GM12878 (cell line): ENCODE measurements around the gene TMEM167A. TPM values are rescaled to one million over a fixed set of nuclear protein-coding genes. Genes with fewer than 3 reads are reported as not detected.

Source experiments
- ATAC-seq: fragments of 200-7000 bp; cut with Tn5 transposase; 3 replicates; pipeline ENCODE4 v1.9.1; 2020; ENCODE audit warnings: mild to moderate bottlenecking, moderate library complexity
- BruUV-seq: library from RNA; stranded (reverse); fragments of 400-500 nt; replicated peaks from 2 replicates; lab custom pipeline; 2021; lab: Mats Ljungman, UMichigan
- CTCF ChIA-PET: fragments of 300-600 bp; sonication (Branson Sonifier 250); formaldehyde crosslinking; extraction: SDS; loops from one replicate; lab custom pipeline; 2021; ENCODE audit warnings: inconsistent platforms; lab: Yijun Ruan, JAX
- POLR2A ChIA-PET: fragments of 350-600 bp; formaldehyde crosslinking; extraction: SDS; loops from one replicate; lab custom pipeline; 2021; ENCODE audit warnings: inconsistent platforms; lab: Charles Lee
- RAD21 ChIA-PET: fragments of 300-600 bp; sonication (Branson Sonifier 250); formaldehyde crosslinking; loops from one replicate; lab custom pipeline; 2023; ENCODE audit warnings: antibody characterized with exemption; ENCODE audit not compliant: unreplicated experiment; lab: Charles Lee
- SMC1A ChIA-PET: fragments of 300-600 bp; sonication (Branson Sonifier 250); formaldehyde crosslinking; loops from one replicate; lab custom pipeline; 2023; ENCODE audit not compliant: unreplicated experiment, uncharacterized antibody; lab: Charles Lee
- DNase-seq: peaks from one replicate; pipeline ENCODE4 v3.0.0-alpha.2; 2011; ENCODE audit warnings: low read depth, low spot score
- FAIRE-seq: peaks from 3 replicates; lab custom pipeline; 2011; peaks lifted over from hg19 to GRCh38; lab: Jason Lieb, UNC
- H2AFZ ChIP-seq: 2 replicates; pipeline ENCODE4 v1.6.0; 2011; ENCODE audit warnings: low read depth, low read length, control low read depth; ENCODE audit not compliant: control insufficient read depth
- H3K27ac ChIP-seq: 2 replicates; pipeline ENCODE4 v1.5.1; 2011; ENCODE audit warnings: control low read depth; ENCODE audit not compliant: control insufficient read depth, insufficient read depth
- H3K27me3 ChIP-seq, 2 experiments: replicated peaks in 1 of 2; 2 replicates each; pipeline versions ENCODE4 v1.6.0 to v1.6.1; 2011; ENCODE audit warnings: low read length in 1 of 2; ENCODE audit not compliant: control insufficient read depth in 2 of 2, insufficient read depth in 2 of 2
- H3K36me3 ChIP-seq, 2 experiments: 2 replicates each; pipeline ENCODE4 v1.5.1; 2011; ENCODE audit warnings: low read length in 1 of 2; ENCODE audit not compliant: control insufficient read depth in 2 of 2, insufficient read depth in 2 of 2
- H3K4me1 ChIP-seq: 2 replicates; pipeline ENCODE4 v1.6.1; 2011; ENCODE audit warnings: mild to moderate bottlenecking, low read length, moderate library complexity, mixed read lengths; ENCODE audit not compliant: control insufficient read depth, insufficient read depth
- H3K4me2 ChIP-seq: 2 replicates; pipeline ENCODE4 v1.6.0; 2011; ENCODE audit warnings: control low read depth; ENCODE audit not compliant: control insufficient read depth, insufficient read depth
- H3K4me3 ChIP-seq: fragments of 200-600 bp; sonication (generic); 2 replicates; pipeline ENCODE4 v1.5.1; 2016
- H3K79me2 ChIP-seq: 2 replicates; pipeline ENCODE4 v1.6.0; 2011; ENCODE audit warnings: low read length; ENCODE audit not compliant: control insufficient read depth, insufficient read depth
- H3K9ac ChIP-seq: 2 replicates; pipeline ENCODE4 v1.8.0; 2011; ENCODE audit warnings: low read length, control low read depth, mixed read lengths; ENCODE audit not compliant: control insufficient read depth, insufficient read depth
- H3K9me3 ChIP-seq: replicated peaks from 3 replicates; pipeline ENCODE4 v1.5.1; 2011; ENCODE audit warnings: mild to moderate bottlenecking, low read length; ENCODE audit not compliant: control insufficient read depth, insufficient read depth
- H4K20me1 ChIP-seq: 2 replicates; pipeline ENCODE4 v1.6.0; 2011; ENCODE audit not compliant: control insufficient read depth, insufficient read depth
- ATF7 ChIP-seq: fragments of 450-650 bp; IDR thresholded peaks from 2 replicates; pipeline ENCODE4 v1.6.1; 2016; ENCODE audit warnings: low read depth, mild to moderate bottlenecking
- BCL11A ChIP-seq: IDR thresholded peaks from 2 replicates; pipeline ENCODE4 v1.6.1; 2011; ENCODE audit warnings: low read depth, low read length
- BCL3 ChIP-seq: IDR thresholded peaks from 2 replicates; pipeline ENCODE4 v1.6.1; 2011; ENCODE audit warnings: borderline replicate concordance, low read depth, mild to moderate bottlenecking, moderate library complexity, low read length; ENCODE audit not compliant: insufficient read depth, poor library complexity, severe bottlenecking
- CHD1 ChIP-seq: IDR thresholded peaks from 2 replicates; pipeline ENCODE4 v1.6.1; 2012; ENCODE audit warnings: low read depth, low read length, improper control_type of control experiment
- FOS ChIP-seq: IDR thresholded peaks from 3 replicates; pipeline ENCODE4 v1.6.1; 2011; ENCODE audit warnings: borderline replicate concordance; ENCODE audit not compliant: insufficient read length; ENCODE audit errors: extremely low read depth
- GABPA ChIP-seq: IDR thresholded peaks from 2 replicates; pipeline ENCODE4 v1.6.1; 2014; ENCODE audit warnings: antibody characterized with exemption, low read depth, mild to moderate bottlenecking, inconsistent platforms
- MAX ChIP-seq: IDR thresholded peaks from 2 replicates; pipeline ENCODE4 v1.6.1; 2012; ENCODE audit warnings: low read depth, low read length, improper control_type of control experiment
- MTA2 ChIP-seq: fragments of 450-650 bp; IDR thresholded peaks from 2 replicates; pipeline ENCODE4 v1.6.1; 2016; ENCODE audit warnings: low read depth, mild to moderate bottlenecking, moderate library complexity
- RAD21 ChIP-seq: IDR thresholded peaks from 2 replicates; pipeline ENCODE4 v1.6.1; 2011; ENCODE audit warnings: mild to moderate bottlenecking, low read depth, low read length, moderate library complexity; ENCODE audit not compliant: insufficient read depth
- ZNF687 ChIP-seq: fragments of 450-650 bp; IDR thresholded peaks from 2 replicates; pipeline ENCODE4 v1.6.1; 2017; ENCODE audit warnings: mild to moderate bottlenecking, moderate library complexity
- WGBS: methylation state at CpG from one replicate; pipeline ENCODE4 v1.1.6; 2016; ENCODE audit warnings: low lambda C conversion rate; ENCODE audit not compliant: insufficient replicate concordance, insufficient coverage; ENCODE audit errors: missing lambda C conversion rate; 5-methylcytosine and 5-hydroxymethylcytosine counted together
- in situ Hi-C: fragments of 300-500 bp; cut with MboI; formaldehyde crosslinking; loops from 9 replicates; pipeline ENCODE4 v1.14.3; 2018; ENCODE audit warnings: mixed read lengths
- intact Hi-C: fragments of 100-400 bp; cut with micrococcal nuclease; formaldehyde crosslinking; loops from one replicate; pipeline ENCODE4 v1.14.2; 2022; ENCODE audit not compliant: unreplicated experiment
- polyA plus RNA-seq, 11 experiments: library from polyadenylated mRNA; depleted of rRNA in 4 of 11; unstranded in 6 of 11; stranded (reverse) in 5 of 11; fragments of >200 nt; fragmentation: Nextera tagmentation in 4 of 11; fragmentation: Illumina TruSeq in 1 of 11; extraction: Ambion mirVana in 4 of 11; extraction: Trizol in 1 of 11; gene quantifications; 1 replicate in 1 of 11; 2 replicates in 10 of 11; pipeline versions ENCODE4 v1.2.1 to v1.2.3, GENCODE V29; 2011 to 2016; ENCODE audit warnings: inconsistent platforms in 2 of 11, missing spikeins in 2 of 11, low read depth in 1 of 11
- total RNA-seq, 4 experiments: library from RNA; depleted of rRNA in 3 of 4; stranded (reverse); fragments of >200 nt in 3 of 4; fragmentation: Illumina TruSeq in 1 of 4; extraction: Trizol in 1 of 4; gene quantifications; 2 replicates each; pipeline versions ENCODE4 v1.2.1 to v1.2.3, GENCODE V29; 2013 to 2021

Gene TMEM167A
- total and polyA plus RNA-seq, 10 of the 15 experiments (the other 5 are each of a cell fraction or from before 2014, with no cell fraction given) = 29.5 to 363 (median 85.6) TPM

- no peak for ATAC-seq
- ChIA-PET POLR2A (no interaction called here), RAD21 (no interaction called here), SMC1A (no interaction called here), CTCF (no interaction called here)
- 96% methylated on average over 1 of the region's 1 CpG for WGBS
- no peaks in the 10 kb centered on the region for H4K20me1 ChIP-seq
- no peak overlapping the region for H3K4me3 ChIP-seq
- intact Hi-C loops (no loop called here), in situ Hi-C loops (no loop called here)
- no peak overlapping the region for H3K27ac ChIP-seq
- H2AFZ ChIP-seq = no peak overlapping the region
- DNase-seq = no peak
- no TSS peak for BruUV-seq
- no peaks in the 10 kb centered on the region for H3K36me3 ChIP-seq
- no peak overlapping the region for H3K9ac ChIP-seq
- H3K27me3 ChIP-seq = no peaks in the 10 kb centered on the region
- no peaks in the 10 kb centered on the region for H3K4me1 ChIP-seq
- TF ChIP-seq RAD21 (no peak), BCL11A (no peak)
- FAIRE-seq = no peak
- H3K4me2 ChIP-seq = no peak overlapping the region
- peaks cover 7% of the 10 kb centered on the region; the same call in 2 of the 3 replicates for H3K9me3 ChIP-seq
- H3K79me2 ChIP-seq = no peaks in the 10 kb centered on the region
Measured at GRCh38 chr5:83118976-83119375, 41.8 kb upstream of the TMEM167A start.

- H3K27me3 ChIP-seq = no peaks in the 10 kb centered on the region
- in situ Hi-C loops = no loop called here
- no TSS peak for BruUV-seq
- WGBS = 50% methylated on average over 1 of the region's 1 CpG
- H4K20me1 ChIP-seq = no peaks in the 10 kb centered on the region
- H3K79me2 ChIP-seq = no peaks in the 10 kb centered on the region
- H3K9me3 ChIP-seq = peaks cover 7% of the 10 kb centered on the region; the same call in 2 of the 3 replicates
- H3K27ac ChIP-seq = no peak overlapping the region
- CTCF ChIA-PET = no interaction called here
- SMC1A ChIA-PET = no interaction called here
- H2AFZ ChIP-seq = no peak overlapping the region
- H3K9ac ChIP-seq = no peak overlapping the region
- intact Hi-C loops = no loop called here
- H3K4me3 ChIP-seq = no peak overlapping the region
- FAIRE-seq = no peak
- no peak for ATAC-seq
- H3K4me1 ChIP-seq = no peaks in the 10 kb centered on the region
- no peaks in the 10 kb centered on the region for H3K36me3 ChIP-seq
- POLR2A ChIA-PET = interaction anchor here (0.6 kb wide), 1 partner anchor 46 kb away, joined by 3 read pairs; no protein-coding TSS in a partner anchor
- DNase-seq = no peak
- RAD21 ChIA-PET = interaction anchor here (0.5 kb wide), 1 partner anchor 272 kb away, joined by 3 read pairs; no protein-coding TSS in a partner anchor
- H3K4me2 ChIP-seq = no peak overlapping the region
- TF ChIP-seq BCL3 = no peak
- TF ChIP-seq FOS = no peak
- no peak for TF ChIP-seq GABPA
- no peak for TF ChIP-seq MAX
- TF ChIP-seq CHD1 = no peak
- no peak for TF ChIP-seq MTA2
- TF ChIP-seq ATF7 = no peak
- no peak for TF ChIP-seq ZNF687
Measured at GRCh38 chr5:83118471-83118870, 41.3 kb upstream of the TMEM167A start.
